CD4-positive, alpha-beta T cell treated with Interleukin-6 for 4 hours (primary cell): ENCODE measurements around the gene CENPP.

Experiments
- DNase-seq: peaks from one replicate; pipeline ENCODE4 v3.0.0-alpha.2; 2020; ENCODE audit warnings: mixed read lengths

Gene CENPP

DNA sequence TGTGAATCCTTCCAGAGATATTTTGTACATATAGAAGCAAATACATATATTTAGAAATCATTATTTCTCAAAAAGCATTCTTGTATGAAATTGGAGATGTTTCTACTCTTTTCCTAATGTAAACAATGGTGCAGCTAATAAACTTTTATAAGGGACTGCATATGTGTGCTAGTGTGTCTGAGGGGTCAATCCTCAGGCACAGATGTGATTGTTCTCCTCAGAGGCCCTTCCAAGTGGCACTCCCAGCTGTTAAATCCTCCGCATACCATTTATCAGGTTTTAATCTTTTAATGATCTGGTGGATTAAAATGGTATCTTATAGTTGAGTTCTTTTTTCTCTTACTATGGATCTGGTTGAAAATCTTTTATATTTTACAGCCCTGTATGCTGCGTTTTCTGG, 104.1 kb downstream of the CENPP start:
- DNase-seq, result no peak

- no peak for DNase-seq
Observed at GRCh38 chr9:92432350-92432749, 106.6 kb downstream of the CENPP start.

DNA sequence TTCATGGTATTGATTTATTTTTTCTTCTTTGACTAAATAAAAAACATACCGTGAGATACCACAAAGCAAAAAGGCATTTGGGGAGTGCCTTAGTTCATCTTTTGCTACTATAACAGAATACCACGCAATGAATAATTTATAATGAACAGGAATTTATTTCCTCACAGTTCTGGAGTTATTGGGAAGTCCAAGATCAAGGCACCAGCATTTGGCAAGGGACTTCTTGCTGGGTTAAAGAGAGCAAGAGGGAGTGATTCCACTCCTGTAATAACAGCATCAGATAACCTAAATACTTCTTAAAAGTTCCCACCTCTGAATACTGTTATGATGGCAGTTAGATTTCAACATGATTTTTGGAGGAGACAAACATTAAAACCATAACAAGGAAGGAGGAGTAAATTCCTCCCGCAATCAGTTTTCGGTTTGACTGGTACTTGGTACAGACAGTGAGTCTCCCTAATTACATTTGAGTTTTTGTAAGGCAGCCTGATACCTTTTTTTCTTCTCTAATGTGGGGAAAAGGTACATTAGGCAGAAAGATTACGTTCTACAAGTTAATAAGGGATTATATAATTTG, 107.3 kb downstream of the CENPP start:
- no peak for DNase-seq

DNA sequence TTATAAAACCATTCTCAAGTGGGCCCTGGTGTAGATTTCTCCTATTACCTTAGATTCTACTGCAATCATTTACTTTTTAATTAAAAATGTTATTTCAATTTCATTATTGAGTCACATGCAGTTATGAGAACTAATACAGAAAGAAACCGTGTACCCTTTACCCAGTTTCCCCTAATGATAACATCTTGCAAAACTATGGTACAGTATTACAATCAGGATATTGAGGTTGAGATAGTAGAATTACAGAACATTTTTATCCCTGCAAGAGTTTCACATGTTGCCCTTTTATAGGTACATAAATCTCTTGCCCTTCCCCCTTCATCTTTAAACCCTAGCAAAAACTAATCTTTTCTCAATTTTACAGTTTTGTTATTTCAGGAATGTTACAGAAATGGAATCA, 109.5 kb downstream of the CENPP start:
- no peak for DNase-seq

DNA sequence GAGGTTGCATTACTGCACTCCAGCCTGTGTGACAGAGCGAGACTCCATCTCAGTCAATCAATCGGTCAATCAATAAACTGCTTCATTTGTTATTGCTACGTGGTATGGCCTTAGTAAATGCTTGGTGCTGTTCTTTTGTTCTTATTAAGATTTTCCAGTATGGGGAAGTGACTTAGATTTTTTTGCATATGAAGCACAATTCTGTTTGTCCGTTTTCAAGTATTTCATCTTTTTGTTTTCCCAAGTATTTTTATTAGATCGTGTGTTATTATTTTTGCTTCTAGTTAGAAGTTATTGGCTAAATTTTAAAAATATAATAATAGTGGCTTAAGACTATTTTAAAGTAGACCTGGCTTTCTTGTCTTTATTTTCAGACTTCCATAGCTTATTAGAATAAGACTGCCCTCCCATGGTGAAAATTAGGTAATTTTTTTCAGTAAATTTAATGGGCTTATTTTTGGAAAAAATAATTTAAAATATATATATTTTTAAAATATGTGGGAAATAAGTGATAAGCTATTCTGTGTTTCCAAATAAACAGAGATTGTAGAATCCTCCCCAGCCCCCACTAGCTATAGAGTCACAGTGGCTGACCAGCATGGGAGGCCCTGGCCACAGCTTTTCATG, 113.3 kb downstream of the CENPP start:
- no peak for DNase-seq

GRCh38 chr9:92439921-92440750, 114.4 kb downstream of the CENPP start:
- DNase-seq, result no peak

GRCh38 chr9:92440751-92441046, 114.9 kb downstream of the CENPP start:
- no peak for DNase-seq

DNA sequence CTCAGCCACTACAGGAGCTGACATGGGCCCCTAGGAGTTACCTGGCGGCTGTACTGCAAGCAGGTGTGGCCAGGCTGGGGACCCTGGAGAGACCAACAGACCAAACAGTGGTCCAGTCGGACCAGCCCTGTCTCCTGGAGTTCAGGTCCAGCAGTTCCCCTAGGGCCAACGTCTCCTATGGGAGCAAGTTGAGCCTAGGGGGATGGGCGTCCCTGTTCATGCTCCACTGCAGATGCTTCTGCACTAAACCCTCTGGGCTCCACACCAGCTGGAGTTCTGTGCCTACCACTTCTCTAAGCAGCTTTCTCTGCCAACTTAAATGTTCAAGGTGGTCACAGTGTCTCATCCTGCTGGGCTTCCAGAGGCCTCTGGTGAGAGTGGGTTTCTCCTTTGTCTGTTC, 119.1 kb downstream of the CENPP start:
- DNase-seq, result no peak

DNA sequence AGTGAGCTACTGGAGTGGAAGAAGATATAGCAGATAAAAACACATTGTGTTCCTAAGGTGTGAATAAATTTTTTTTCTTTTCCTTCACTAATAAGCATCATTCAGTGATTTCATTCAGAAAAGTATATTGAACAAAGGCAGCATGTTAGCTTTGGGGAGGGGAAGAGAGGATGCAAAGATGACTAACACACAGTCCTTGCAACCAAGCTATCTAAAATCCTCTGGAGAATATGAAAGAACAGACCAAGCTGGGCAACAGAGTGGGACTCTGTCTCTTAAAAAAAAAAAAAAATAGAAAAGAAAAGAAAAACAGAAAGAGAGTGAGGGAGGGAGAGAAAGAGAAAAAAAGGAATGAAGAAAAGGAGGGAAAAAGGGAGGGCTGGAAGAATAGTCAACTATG, 120.8 kb downstream of the CENPP start:
- no peak for DNase-seq

- no peak for DNase-seq
Observed at GRCh38 chr9:92455217-92455616, 129.5 kb downstream of the CENPP start.

DNA sequence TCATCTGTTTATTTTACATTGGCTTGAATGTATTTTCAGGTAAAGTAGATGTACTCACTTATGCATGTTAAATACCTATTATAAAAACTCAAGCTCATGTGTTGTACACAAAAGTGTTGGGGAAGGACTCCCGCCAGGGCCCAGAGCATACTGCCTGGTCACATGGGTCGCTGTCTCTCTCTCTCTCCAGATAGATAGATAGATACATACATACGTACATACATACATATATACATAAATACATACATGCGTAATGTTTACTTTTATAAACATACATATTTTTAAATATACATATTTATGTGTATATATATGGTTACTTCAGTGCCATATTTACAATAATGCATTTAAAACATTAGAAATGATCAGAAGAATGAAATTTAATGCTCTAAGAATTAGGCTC, 131.8 kb downstream of the CENPP start:
- no peak for DNase-seq

DNA sequence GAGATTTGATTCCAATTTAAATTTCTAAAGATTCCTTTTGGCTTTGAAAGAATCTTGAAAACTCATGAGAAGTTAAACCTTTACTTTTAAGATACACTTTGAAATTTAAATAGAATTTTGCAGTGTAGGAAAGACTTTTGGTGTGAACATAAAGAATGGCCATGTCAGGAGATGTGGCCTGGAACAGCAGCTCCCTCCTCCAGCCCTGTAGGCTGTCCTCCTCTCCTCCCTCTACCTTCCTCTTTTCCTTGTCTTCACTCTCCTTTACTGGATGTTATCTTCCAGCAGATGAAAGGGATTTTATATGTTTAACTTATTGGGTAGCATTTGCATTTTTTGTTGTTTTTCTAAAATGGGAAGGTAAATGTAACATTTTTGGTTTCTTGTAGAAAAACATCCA, 137.6 kb downstream of the CENPP start:
- DNase-seq, result no peak

DNA sequence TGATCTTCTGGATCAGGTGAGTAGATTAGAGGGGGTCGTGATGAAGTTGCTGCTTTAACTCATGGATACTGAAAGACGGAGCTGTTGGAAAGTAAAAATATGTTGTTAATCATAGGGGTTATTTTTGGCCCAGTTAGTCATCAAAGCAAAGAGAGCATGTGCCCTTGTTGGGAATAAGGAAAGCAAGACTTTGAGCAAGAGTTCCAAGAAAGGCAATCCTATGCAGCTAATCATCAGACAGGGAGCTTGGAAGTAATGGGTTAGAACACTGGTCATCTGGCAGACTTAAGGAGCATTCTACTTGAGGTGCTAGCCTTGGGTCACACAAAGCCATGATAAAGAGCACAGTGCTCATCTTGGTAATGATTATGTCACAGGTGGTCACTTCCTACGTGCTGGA, 138.2 kb downstream of the CENPP start:
- no peak for DNase-seq

DNA sequence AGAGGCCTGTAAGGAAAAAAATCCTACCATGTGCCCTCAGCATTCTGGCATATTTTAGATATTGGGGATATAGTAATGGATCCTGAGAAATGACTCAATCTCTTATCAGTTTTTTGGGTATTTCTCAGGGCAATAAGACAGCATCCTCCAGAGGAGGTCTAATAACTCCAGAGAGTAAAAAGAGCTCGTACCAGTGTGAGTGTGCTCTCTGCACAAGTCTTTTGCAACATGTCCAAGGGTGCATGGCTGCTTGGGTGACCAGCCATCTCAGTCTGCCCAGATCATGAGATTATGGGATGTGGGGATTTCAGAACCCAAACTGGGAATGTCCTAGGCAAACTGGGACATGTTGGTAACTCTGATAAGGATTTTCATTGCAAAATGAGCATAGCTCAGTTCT, 141.3 kb downstream of the CENPP start:
- DNase-seq, result no peak

DNA sequence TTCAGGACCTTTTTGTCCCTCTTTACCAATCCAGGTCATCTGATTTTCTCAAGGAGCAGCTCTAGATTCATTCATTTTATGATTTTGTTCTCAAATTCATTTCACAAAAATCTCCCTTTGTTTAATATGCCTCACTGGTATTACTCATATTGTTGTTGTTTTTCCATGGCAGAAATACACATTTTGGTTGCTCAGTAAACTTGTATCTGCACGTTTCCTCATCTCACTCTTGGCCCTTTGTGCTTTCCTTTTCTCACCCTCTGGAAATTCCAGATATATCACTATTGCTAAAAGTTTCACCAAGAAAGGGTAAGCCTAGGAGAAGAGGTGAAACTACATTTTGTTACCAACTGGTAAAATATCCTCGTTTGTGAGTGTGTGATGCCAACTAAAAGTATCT, 141.8 kb downstream of the CENPP start:
- no peak for DNase-seq

GRCh38 chr9:92468206-92468605, 142.5 kb downstream of the CENPP start:
- no peak for DNase-seq

- no peak for DNase-seq
Observed at GRCh38 chr9:92474587-92474986, 148.8 kb downstream of the CENPP start.

GRCh38 chr9:92476962-92477361, 151.2 kb downstream of the CENPP start:
- DNase-seq, result no peak

DNA sequence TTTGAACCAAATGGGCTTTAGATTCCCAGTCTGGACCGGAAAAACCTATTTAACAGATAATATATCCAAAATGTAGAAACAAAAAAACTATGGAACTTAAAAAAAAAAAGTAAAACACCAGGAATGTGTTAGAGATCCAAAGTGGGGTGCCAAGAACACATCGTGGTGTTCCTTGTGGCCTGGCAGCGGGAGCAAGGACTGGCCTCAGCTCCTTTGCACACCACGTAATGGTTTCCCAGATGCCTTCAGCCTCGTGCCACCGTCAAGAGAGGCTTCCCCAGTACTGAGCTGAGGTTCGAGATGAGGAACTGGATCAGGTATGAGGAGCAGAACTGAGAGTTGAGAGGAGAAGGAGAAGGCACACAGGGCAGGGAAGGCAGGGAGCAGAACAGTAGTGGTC, 153.0 kb downstream of the CENPP start:
- no peak for DNase-seq

GRCh38 chr9:92479346-92479745, 153.6 kb downstream of the CENPP start:
- DNase-seq, result no peak

DNA sequence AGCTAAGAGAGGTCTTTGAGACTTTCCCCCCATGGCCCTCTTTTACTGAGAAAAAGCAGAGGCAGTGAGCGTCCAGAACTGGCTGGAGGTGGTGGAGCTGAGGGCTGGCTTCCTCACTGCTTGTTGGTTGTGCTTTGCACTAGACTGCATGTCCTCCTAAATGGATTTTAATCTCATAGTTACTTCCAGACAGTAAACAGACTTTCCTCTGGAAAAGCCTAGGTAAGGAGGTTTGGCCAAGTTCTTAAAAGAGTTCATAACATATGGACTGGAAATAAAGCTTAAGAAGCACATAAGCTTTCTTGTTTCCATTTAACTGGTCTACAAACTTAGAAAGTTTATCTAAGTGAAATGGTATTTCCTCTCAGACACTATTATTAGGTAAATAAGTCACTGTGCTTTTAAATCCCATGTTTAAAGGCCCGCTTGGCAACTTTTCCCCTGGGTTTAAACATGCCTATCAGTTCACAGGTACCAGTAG, 154.6 kb downstream of the CENPP start:
- no peak for DNase-seq

GRCh38 chr9:92480986-92481633, 155.4 kb downstream of the CENPP start:
- no peak for DNase-seq

GRCh38 chr9:92482329-92482728, 156.6 kb downstream of the CENPP start, which contains the start of gene ASPN:
ASPN (minus strand) TSS chr9:92482506.
- no peak for DNase-seq

GRCh38 chr9:92482805-92483204, 157.1 kb downstream of the CENPP start:
- DNase-seq, result no peak
